GM21528 (cell line): ENCODE measurements around the gene SP2.
"Not testable (repeated sequence)": the region's sequence is repeated elsewhere in the genome, so short reads cannot be mapped to it uniquely, and the experiment has no call there.

ENCODE experiments used
- ATAC-seq: cut with Tn5 transposase; IDR thresholded peaks from one replicate; pipeline ENCODE4 v1.9.1; 2021; ENCODE audit warnings: mild to moderate bottlenecking, moderate library complexity; ENCODE audit not compliant: unreplicated experiment, low FRiP score

SP2 gene

GRCh38 chr17:47917581-47917980 lies 21.5 kb downstream of the SP2 start:
- ATAC-seq: no peak

- ATAC-seq: no peak
Observed at GRCh38 chr17:47918006-47918405, 22.0 kb downstream of the SP2 start.

GRCh38 chr17:47918991-47919390 lies 23.0 kb downstream of the SP2 start:
- ATAC-seq: no peak

- not testable (repeated sequence) for ATAC-seq
Observed at GRCh38 chr17:47919889-47920288, 23.9 kb downstream of the SP2 start.

- ATAC-seq: no peak
Observed at GRCh38 chr17:47924785-47925677, 29.0 kb downstream of the SP2 start.

GRCh38 chr17:47925678-47925988 lies 29.6 kb downstream of the SP2 start:
- no peak for ATAC-seq

GRCh38 chr17:47927821-47928400 lies 31.9 kb downstream of the SP2 start:
- no peak for ATAC-seq

- no peak for ATAC-seq
Observed at GRCh38 chr17:47928415-47928814, 32.4 kb downstream of the SP2 start.

GRCh38 chr17:47929218-47930000 lies 33.4 kb downstream of the SP2 start:
- no peak for ATAC-seq

GRCh38 chr17:47931848-47932247 lies 35.8 kb downstream of the SP2 start:
- no peak for ATAC-seq

GRCh38 chr17:47934856-47935255 lies 38.8 kb downstream of the SP2 start:
- ATAC-seq: no peak

- ATAC-seq: not testable (repeated sequence)
Observed at GRCh38 chr17:47935468-47935867, 39.4 kb downstream of the SP2 start.

- ATAC-seq: no peak
Observed at GRCh38 chr17:47935961-47936360, 39.9 kb downstream of the SP2 start.

- no peak for ATAC-seq
Observed at GRCh38 chr17:47937941-47938340, 41.9 kb downstream of the SP2 start.

- peak; percentile 82 for ATAC-seq
Observed at GRCh38 chr17:47941246-47942095, 45.4 kb downstream of the SP2 start, which contains the start of gene PNPO. PNPO (plus strand) TSS chr17:47941571; CDS start chr17:47941676, 105 bp downstream.

- ATAC-seq: no peak
Observed at GRCh38 chr17:47942096-47942510, 46.1 kb downstream of the SP2 start.

GRCh38 chr17:47942568-47942967 lies 46.5 kb downstream of the SP2 start:
- ATAC-seq: no peak

GRCh38 chr17:47945080-47945479 lies 49.0 kb downstream of the SP2 start:
- ATAC-seq: no peak

GRCh38 chr17:47945529-47946508 lies 49.8 kb downstream of the SP2 start:
- ATAC-seq: no peak
